ENCODE results near the gene EFL1.

Gene EFL1

DNA sequence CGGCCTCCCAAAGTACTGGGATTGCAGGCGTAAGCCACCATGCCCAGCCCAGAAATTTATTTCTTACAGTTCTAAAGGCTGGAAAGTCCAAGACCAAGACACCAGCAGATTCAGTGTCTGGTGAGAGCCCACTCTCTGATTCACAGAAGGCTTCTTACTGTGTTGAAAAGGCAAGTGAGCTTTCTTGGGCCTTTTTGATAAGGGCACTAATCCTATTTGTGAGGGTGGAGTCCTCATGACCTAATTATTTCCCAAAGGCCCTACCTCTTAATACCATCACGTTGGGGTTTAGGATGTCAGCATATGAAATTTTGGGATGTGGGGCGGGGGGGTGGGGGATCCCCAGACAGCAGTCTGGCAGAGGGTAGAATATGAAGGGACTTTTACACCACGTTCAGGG lies 169.2 kb downstream of the EFL1 start:
- ChIA-PET CTCF (interaction anchor here (1.4 kb wide), 1 partner anchor 10 kb away, joined by 6 read pairs; no protein-coding TSS in a partner anchor), POLR2A (interaction anchor here (0.8 kb wide), 1 partner anchor 29 kb away, joined by 3 read pairs; no protein-coding TSS in a partner anchor)
- H3K4me1 ChIP-seq (ENCODE audit: control insufficient read depth, insufficient read depth, low read length): no peaks in the 10 kb centered on the region

GRCh38 chr15:82091636-82092140 lies 170.8 kb downstream of the EFL1 start:
- H3K36me3 ChIP-seq (ENCODE audit: control insufficient read depth in 2 of 2, insufficient read depth in 1 of 2, low read length in 2 of 2): no peaks in the 10 kb centered on the region
- TF ChIP-seq PRDM10 (tag by site-specific recombination; IDR thresholded peaks at IDR 0.05): peak; percentile 72
- no peak for TF ChIP-seq ZNF747 (tag by site-specific recombination; IDR thresholded peaks at IDR 0.05)
- no peak for TF ChIP-seq SP7 (tag by site-specific recombination; IDR thresholded peaks at IDR 0.05)
- no peak for TF ChIP-seq ZNF514 (tag by site-specific recombination; IDR thresholded peaks at IDR 0.05)
- TF ChIP-seq ZNF404 (tag by site-specific recombination; IDR thresholded peaks at IDR 0.05): no peak
- TF ChIP-seq ZNF785 (tag by site-specific recombination; IDR thresholded peaks at IDR 0.05): no peak
- no peak for TF ChIP-seq ZNF555 (tag by site-specific recombination; conservative IDR thresholded peaks at IDR 0.05)
- no peak overlapping the region for H3K4me3 ChIP-seq (ENCODE audit: low read depth, low read length)
- H3K9me3 ChIP-seq (ENCODE audit: control insufficient read depth, insufficient read depth, low read depth, low read length): no peaks in the 10 kb centered on the region
- POLR2A ChIA-PET: interaction anchor here (0.7 kb wide), 1 partner anchor 44 kb away, joined by 6 read pairs; no protein-coding TSS in a partner anchor
- CTCF ChIA-PET: interaction anchor here (0.7 to 1.6 kb wide), 4 partner anchors 10 to 681 kb away, joined by 3 to 7 read pairs (median 3); no protein-coding TSS in a partner anchor
- H3K27ac ChIP-seq (ENCODE audit: extremely low read depth, low read depth, low read length): no peak overlapping the region
- no peaks in the 10 kb centered on the region for H3K4me1 ChIP-seq (ENCODE audit: control insufficient read depth, insufficient read depth, low read length)

More for the DNA sequence above, 169.2 kb downstream of the EFL1 start:
- no peak overlapping the region for H3K4me3 ChIP-seq (ENCODE audit: low read depth, low read length)
- H3K27ac ChIP-seq (ENCODE audit: extremely low read depth, low read depth, low read length): no peak overlapping the region
- H3K36me3 ChIP-seq (ENCODE audit: control insufficient read depth in 2 of 2, insufficient read depth in 1 of 2, low read length in 2 of 2): no peaks in the 10 kb centered on the region
- H3K9me3 ChIP-seq (ENCODE audit: control insufficient read depth, insufficient read depth, low read depth, low read length): no peaks in the 10 kb centered on the region
- TF ChIP-seq HOXC10 (CRISPR knock-in tag; IDR thresholded peaks at IDR 0.05) (no peak), REPIN1 (tag by site-specific recombination; IDR thresholded peaks at IDR 0.05; ENCODE audit: low read depth) (no peak), GLI4 (tag by site-specific recombination; IDR thresholded peaks at IDR 0.05) (no peak), ZNF792 (tag by site-specific recombination; IDR thresholded peaks at IDR 0.05) (no peak), ZNF174 (tag by site-specific recombination; IDR thresholded peaks at IDR 0.05) (no peak), ZFP41 (tag by site-specific recombination; IDR thresholded peaks at IDR 0.05; ENCODE audit: borderline replicate concordance) (no peak), ZNF501 (tag by site-specific recombination; IDR thresholded peaks at IDR 0.05) (no peak), ZNF19 (tag by site-specific recombination; IDR thresholded peaks at IDR 0.05; ENCODE audit: low read depth) (no peak), ZFHX2 (tag by site-specific recombination; conservative IDR thresholded peaks at IDR 0.05) (no peak), HOXD13 (CRISPR knock-in tag; IDR thresholded peaks at IDR 0.05; ENCODE audit: borderline replicate concordance) (no peak), ZNF146 (tag by site-specific recombination; IDR thresholded peaks at IDR 0.05) (no peak)
- TF ChIP-seq, protein P1, sequence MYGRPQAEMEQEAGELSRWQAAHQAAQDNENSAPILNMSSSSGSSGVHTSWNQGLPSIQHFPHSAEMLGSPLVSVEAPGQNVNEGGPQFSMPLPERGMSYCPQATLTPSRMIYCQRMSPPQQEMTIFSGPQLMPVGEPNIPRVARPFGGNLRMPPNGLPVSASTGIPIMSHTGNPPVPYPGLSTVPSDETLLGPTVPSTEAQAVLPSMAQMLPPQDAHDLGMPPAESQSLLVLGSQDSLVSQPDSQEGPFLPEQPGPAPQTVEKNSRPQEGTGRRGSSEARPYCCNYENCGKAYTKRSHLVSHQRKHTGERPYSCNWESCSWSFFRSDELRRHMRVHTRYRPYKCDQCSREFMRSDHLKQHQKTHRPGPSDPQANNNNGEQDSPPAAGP (tag by site-specific recombination; IDR thresholded peaks at IDR 0.05): no peak
